ENCODE data around the gene CYB561A3. TPM values are rescaled to one million over a fixed set of nuclear protein-coding genes. Genes with fewer than 3 reads are reported as not detected.

The CYB561A3 gene
- total and polyA plus RNA-seq, 2 of the 13 experiments (the other 11 are each of a cell fraction or from before 2014, with no cell fraction given), result 11.4 to 14.9 TPM

DNA sequence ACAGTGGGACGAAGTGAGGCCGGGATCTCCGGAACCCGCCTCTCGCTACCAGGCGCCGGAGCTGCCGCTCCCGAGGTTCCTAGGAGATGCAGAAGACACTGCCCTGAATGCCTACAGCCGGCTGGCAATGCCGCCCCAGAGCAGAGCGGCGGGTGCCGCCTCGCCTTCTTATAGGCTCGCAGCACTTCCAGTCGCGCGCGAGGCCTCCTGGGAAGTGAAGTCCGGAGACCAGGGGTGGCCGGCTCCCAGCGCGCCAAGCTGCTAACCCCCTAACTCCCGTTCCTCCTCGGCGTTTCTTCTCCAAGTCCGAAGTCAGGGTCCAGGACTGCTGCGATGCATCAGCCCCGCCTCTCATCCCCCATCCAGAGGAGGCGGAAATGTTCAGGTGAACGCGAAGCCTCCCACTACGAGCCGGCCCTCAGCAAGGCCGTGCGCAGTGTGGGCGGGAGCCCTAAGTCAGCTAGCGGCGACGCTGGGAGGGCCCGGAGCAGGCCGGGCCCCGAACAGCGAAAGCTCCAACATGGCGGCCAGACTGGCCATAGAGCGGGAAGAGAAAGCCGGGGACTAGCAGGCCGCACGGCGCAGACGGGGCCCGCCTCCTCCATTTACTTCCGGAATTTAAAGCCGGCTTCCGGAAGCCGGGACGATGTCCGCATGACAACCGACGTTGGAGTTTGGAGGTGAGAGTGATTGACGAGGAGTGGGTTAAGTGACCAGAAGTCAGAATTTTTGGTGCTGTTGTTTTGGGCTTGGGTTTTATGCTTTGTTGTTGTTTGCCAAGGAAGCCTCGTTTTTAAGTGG is at the start of gene CYB561A3, which contains the start of gene TMEM138 (continued):
- TF ChIP-seq ZNF790 (CRISPR knock-in tag; IDR thresholded peaks at IDR 0.05; ENCODE audit: borderline replicate concordance), result 0 out of 2 replicates have a peak, but pooled peaks have one; percentile 66
- peak; percentile 54; the same call in 1 of the 2 replicates for TF ChIP-seq ELF4 (CRISPR knock-in tag; IDR thresholded peaks at IDR 0.05; ENCODE audit: borderline replicate concordance)
- TF ChIP-seq ZBTB10 (CRISPR knock-in tag; IDR thresholded peaks at IDR 0.05; ENCODE audit: borderline replicate concordance), result peak; percentile 68
- peak; percentile 18; the same call in 1 of the 2 replicates for TF ChIP-seq HBP1 (CRISPR knock-in tag; IDR thresholded peaks at IDR 0.05; ENCODE audit: low read depth)
- no peak for TF ChIP-seq ZNF672 (CRISPR knock-in tag; IDR thresholded peaks at IDR 0.05)
- TF ChIP-seq SPEN (CRISPR knock-in tag; IDR thresholded peaks at IDR 0.05; ENCODE audit: low read depth), result peak; percentile 92
- peak; percentile 97 for TF ChIP-seq DMAP1 (CRISPR knock-in tag; IDR thresholded peaks at IDR 0.05)
- TF ChIP-seq, protein P1, sequence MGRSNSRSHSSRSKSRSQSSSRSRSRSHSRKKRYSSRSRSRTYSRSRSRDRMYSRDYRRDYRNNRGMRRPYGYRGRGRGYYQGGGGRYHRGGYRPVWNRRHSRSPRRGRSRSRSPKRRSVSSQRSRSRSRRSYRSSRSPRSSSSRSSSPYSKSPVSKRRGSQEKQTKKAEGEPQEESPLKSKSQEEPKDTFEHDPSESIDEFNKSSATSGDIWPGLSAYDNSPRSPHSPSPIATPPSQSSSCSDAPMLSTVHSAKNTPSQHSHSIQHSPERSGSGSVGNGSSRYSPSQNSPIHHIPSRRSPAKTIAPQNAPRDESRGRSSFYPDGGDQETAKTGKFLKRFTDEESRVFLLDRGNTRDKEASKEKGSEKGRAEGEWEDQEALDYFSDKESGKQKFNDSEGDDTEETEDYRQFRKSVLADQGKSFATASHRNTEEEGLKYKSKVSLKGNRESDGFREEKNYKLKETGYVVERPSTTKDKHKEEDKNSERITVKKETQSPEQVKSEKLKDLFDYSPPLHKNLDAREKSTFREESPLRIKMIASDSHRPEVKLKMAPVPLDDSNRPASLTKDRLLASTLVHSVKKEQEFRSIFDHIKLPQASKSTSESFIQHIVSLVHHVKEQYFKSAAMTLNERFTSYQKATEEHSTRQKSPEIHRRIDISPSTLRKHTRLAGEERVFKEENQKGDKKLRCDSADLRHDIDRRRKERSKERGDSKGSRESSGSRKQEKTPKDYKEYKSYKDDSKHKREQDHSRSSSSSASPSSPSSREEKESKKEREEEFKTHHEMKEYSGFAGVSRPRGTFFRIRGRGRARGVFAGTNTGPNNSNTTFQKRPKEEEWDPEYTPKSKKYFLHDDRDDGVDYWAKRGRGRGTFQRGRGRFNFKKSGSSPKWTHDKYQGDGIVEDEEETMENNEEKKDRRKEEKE (IDR thresholded peaks at IDR 0.05), result no peak
- TF ChIP-seq ATF7 (IDR thresholded peaks at IDR 0.05), result no peak
- TF ChIP-seq ATF7 (CRISPR knock-in tag; IDR thresholded peaks at IDR 0.05), result 0 out of 2 replicates have a peak, but pooled peaks have one; percentile 35
- no peak for TF ChIP-seq ZBTB21 (CRISPR knock-in tag; IDR thresholded peaks at IDR 0.05)
- no peak for TF ChIP-seq SIN3B (IDR thresholded peaks at IDR 0.05; ENCODE audit: low read length)
- TF ChIP-seq TP53 (CRISPR knock-in tag; conservative IDR thresholded peaks at IDR 0.05), result peak; percentile 52
- TF ChIP-seq ZNF136 (CRISPR knock-in tag; IDR thresholded peaks at IDR 0.05; ENCODE audit: low read depth), result peak; percentile 38; the same call in 1 of the 2 replicates
- TF ChIP-seq ZNF776 (CRISPR knock-in tag; IDR thresholded peaks at IDR 0.05), result no peak; the same call in none of the 2 replicates
- TF ChIP-seq SRY (CRISPR knock-in tag; IDR thresholded peaks at IDR 0.05), result peak; percentile 77; the same call in 1 of the 2 replicates
- peak; percentile 79 for TF ChIP-seq SP4 (CRISPR knock-in tag; IDR thresholded peaks at IDR 0.05)
- peak; percentile 65 for TF ChIP-seq ARNTL (CRISPR knock-in tag; IDR thresholded peaks at IDR 0.05)
- no peak for TF ChIP-seq CHD2 (IDR thresholded peaks at IDR 0.05; ENCODE audit: low read depth, low read length)
- TF ChIP-seq, protein P2, sequence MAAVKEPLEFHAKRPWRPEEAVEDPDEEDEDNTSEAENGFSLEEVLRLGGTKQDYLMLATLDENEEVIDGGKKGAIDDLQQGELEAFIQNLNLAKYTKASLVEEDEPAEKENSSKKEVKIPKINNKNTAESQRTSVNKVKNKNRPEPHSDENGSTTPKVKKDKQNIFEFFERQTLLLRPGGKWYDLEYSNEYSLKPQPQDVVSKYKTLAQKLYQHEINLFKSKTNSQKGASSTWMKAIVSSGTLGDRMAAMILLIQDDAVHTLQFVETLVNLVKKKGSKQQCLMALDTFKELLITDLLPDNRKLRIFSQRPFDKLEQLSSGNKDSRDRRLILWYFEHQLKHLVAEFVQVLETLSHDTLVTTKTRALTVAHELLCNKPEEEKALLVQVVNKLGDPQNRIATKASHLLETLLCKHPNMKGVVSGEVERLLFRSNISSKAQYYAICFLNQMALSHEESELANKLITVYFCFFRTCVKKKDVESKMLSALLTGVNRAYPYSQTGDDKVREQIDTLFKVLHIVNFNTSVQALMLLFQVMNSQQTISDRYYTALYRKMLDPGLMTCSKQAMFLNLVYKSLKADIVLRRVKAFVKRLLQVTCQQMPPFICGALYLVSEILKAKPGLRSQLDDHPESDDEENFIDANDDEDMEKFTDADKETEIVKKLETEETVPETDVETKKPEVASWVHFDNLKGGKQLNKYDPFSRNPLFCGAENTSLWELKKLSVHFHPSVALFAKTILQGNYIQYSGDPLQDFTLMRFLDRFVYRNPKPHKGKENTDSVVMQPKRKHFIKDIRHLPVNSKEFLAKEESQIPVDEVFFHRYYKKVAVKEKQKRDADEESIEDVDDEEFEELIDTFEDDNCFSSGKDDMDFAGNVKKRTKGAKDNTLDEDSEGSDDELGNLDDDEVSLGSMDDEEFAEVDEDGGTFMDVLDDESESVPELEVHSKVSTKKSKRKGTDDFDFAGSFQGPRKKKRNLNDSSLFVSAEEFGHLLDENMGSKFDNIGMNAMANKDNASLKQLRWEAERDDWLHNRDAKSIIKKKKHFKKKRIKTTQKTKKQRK (IDR thresholded peaks at IDR 0.05; ENCODE audit: low read length), result no peak

Measured in HepG2 (cell line).